Activated CD4-positive, CD25-positive, alpha-beta regulatory T cell treated with anti-CD3 and anti-CD28 coated beads, Interleukin-2, amount 50 U/mL, for 24 hours (primary cell): ENCODE measurements around the gene GRPEL1.

Source experiments
- ATAC-seq, 2 donors: fragments of 150-1000 bp; cut with Tn5 transposase; one replicate each; pipeline ENCODE4 v1.10.0; 2021; ENCODE audit warnings: mild to moderate bottlenecking in 1 of 2, moderate library complexity in 1 of 2

GRPEL1 gene

DNA sequence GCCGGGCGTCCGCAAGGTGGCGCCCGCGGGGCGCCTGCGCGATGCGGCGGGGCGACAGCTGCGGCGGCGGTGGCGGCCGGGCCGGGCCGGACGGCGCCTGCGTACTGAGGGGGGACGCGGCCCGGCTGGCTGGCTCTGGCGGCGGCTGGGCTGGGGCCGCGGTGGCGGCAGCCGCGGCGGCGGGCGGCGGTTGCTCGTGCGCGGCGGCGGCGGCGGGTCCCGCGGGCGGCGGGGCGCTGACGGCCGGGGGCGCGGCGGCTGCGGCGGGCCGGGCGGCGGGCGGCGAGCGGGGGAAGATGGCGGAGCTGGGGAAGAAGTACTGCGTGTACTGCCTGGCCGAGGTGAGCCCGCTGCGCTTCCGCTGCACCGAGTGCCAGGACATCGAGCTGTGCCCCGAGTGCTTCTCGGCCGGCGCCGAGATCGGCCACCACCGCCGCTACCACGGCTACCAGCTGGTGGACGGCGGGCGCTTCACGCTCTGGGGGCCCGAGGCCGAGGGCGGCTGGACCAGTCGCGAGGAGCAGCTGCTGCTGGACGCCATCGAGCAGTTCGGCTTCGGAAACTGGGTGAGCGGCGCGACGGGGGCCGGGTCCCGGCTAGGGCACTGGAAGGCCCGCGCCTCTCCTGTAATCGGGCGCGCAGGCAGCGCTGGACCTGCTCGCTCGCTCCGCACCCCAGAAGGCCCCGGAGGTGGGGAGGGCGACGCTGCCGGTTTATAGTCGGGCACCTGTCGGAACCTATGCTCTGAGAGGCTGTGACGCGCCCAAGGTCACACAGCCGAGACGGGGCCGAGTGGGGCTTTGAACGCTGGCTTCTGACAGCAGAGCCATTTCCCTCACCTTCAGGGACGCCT, 24.4 kb downstream of the GRPEL1 start, which contains the start of gene TADA2B:
Gene TADA2B (plus strand): TSS at position 89 of the 853 bp plus-strand sequence. CDS start 208 bp downstream, at position 297.
- peak; percentile 55 to 61 for ATAC-seq

DNA sequence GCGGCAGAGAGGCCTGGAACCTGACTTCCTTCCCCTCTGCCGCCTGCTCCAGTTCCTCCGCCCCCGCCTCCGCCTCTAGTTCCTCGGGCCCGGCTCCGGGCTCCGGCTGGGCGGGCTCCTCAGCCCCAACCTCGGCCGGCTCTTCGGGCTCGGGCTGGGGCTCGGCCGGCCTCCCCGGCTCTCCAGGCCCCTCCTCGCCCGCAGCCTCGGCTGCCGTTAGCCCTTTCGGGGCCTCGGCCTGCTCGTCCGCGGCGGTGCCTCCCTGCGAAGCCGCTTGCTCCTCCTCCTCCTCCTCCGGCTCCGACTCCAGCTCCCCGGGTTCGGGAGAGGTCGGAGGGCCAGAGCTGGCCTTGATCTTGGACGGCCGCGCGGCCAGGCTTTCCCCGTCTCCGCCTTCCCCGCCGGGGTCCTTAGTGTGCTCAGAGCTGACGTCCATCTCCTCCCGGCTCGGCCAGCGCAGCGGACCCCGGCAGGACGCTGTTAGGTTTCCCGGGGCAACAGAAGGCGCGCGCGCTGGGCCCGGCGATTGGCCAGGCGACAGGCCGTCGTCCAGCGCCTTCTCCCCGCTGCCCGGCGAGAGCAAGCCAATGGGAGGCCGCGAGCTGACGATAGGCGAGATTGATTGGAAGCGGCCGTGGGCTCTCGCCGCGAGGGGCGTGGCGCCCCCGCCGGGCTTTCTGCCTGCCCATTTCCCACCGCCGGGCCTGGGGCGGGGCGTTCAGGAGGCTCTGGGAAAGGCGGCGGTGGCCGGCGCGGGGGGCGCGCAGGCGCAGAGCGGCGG, 25.2 kb downstream of the GRPEL1 start:
- ATAC-seq: peak; percentile 88 to 89

DNA sequence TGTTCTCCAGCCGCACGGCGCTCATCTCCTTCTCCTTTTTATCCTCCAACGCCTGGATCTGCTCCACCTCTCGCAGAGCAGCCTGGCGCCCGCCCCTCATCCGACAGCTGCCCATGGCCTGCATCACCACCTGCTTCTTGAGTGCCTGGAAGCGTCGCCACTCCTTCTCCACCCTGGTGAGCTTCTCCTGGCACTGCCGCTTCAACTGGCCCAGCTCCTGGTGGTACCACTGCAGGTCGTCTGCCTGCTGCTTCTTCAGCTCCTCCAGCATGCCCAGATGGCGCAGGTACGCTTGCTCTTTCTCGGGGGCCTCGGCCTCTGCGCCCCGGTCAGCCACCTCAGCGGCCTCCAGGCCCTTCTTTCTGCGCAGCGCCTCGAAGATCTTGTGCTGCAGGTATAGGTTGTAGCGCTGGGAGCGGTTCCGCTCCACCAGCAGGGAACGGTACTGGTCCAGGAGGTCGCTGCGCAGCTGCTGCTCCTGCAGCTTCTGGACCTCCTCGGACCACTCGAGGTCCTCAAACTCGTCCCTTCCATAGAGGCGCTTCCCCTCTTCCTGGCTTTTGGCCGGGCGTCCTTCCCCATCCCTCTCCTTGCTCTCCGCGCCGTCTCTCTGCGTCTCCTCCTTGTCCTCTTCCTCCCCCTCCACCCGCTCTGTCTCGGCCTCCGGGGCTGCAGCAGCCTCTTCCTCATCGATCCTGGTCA, 25.9 kb downstream of the GRPEL1 start:
- no peak for ATAC-seq

DNA sequence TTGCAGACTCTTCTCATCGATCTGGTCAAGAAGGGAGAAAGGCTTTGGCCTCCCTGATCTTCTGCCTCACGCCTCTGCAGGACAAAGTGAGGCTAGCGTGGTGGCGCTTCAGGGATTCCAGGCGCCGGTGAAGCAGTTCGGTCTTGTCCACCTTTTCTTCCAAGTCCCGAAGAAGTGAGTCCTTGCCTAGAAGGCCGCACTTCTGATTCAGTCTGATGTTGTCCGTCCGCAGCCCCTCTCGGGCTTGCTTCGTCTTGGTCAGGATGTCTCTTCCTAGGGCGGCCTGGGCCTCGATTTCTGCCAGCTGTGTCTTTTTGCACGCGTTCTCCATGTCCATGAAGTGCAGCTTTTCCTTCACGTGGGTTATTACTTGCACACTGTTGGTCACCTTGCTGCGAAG, 26.6 kb downstream of the GRPEL1 start:
- ATAC-seq: no peak

DNA sequence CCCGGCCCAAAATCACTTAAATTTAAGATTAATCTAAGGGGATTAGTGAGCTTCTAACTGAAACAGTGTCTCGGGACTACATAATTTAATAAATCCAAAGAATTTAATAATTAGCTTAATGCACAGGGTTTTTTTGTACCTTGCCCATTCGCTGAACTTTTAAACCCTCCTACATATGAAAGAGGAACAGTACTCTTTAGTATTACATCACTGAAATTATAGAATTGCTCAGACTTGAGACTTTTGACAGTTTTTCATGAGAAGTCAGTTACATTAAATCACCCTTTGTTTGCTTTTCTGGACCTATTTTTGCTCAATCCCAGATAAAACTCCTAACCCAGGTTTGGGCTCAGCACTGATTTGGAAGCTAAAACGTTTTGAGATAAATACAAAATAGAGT, 27.1 kb downstream of the GRPEL1 start:
- ATAC-seq: no peak

DNA sequence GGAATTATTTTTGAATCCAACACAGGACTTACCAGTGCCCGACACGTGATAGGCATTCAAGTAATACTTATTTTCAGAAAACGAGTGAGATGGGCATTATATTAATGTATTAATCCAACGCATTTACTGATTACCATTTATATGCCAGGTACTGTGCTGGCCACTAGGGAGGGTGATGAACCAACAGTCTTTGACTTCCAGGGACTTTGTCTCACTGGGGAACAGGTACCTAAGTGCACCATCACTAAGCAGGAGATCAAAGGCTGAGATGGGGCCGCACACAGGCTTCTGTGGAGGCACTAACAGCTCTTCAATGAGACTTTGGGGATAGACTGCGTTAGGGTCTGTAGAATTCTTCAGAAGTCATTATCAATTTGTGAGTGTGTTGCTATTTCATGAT, 30.4 kb downstream of the GRPEL1 start:
- ATAC-seq: no peak

DNA sequence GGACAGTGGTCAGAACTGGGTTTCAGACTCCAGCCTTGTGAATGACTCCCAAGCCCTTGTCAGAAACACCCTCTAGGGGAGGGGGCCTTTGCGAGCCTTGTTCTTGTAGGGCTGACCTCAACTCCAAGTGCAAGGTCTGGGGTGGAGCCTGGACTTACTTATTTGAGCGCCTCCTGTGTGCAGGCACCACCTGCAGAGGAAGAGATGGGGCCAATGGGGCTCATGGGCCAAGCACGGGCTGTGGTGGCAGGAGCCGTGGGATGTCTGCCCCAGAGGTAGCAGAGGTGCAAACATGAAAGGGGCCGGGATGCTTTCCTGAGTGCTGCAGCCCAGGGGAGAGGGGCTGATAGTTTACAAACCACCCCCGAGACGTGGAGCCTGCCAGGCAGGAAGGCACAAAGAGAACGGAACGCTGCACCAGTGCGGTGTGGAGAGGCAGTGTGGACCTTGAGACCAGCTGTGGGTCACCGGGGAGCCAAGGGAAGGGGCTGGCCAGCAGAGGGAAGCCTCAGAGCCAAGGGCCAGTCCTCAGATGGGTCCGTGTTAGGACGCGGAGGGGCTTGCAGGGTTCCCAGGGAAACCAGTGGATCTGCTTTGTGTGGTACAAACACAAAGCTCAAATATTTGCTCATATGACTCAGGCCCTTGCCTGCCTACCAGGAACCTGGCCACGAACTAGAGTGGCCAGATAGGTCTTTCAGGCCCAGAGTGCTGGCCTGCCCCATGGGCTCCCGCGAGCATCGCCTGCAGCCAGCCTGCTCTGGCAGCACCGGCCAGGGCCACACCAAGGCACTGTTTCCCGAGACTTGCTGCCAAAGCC, 33.4 kb downstream of the GRPEL1 start:
- no peak for ATAC-seq

DNA sequence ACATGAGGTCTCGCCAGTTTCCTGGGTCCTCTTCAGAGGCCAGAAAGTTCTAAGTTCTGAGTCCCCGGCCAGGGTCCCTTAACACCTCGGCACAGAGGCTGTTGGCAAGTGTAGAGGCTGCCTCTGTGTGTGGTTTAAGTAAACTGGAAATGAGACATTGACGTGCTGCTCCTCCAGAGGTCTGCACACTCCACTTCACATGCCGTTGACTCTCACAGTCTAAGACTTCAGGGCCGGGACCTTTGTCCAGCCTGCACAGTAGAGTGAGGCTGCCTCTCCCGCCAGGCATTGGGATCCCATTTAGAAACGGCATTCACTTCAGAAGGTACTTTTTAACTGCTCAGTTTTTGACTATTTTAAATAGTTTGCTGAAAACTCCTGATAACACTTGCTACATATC, 35.3 kb downstream of the GRPEL1 start:
- ATAC-seq: no peak

DNA sequence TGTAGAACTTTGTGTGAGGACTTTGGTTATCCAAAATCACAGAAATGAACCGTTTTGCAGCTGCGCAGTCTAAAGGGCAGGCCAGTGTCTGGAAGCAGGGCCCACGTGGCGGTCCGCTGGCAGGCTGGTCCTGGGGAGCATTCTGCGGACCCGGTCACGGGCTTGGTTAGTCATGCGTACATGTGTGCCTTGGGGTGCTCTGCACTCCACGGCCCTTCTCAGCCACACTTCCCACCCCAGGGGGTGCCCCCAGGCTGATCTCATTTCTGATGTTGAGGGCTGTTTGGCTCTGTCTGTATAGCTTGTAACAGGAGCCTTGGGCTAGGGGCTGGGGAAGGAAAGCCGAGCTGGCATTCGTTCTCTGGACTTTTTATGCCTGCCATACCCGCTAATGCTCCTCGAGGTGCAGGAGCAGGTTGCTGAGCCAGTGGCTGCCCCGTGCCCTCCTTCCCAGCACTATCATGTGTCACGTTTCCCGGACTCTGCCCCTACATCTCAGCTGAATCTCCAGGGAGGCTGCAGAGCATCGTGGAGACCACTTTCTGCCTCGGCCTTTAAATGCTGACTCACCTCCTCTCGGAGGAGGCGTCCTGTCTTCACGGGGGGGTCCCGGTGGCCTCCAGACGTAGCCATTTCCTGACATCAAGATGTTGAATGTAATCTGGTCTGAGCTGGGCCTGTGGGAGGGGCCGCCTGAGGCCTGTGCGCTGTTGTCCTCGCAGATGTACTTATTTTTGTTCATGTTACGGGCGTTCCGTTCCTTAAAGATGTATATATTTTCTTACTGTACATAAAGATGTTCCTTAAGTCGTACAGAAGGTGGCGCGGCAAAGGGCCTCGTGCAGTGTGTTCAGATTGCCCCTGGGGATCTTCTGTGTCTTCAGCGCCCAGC, 36.1 kb downstream of the GRPEL1 start:
- ATAC-seq: no peak

DNA sequence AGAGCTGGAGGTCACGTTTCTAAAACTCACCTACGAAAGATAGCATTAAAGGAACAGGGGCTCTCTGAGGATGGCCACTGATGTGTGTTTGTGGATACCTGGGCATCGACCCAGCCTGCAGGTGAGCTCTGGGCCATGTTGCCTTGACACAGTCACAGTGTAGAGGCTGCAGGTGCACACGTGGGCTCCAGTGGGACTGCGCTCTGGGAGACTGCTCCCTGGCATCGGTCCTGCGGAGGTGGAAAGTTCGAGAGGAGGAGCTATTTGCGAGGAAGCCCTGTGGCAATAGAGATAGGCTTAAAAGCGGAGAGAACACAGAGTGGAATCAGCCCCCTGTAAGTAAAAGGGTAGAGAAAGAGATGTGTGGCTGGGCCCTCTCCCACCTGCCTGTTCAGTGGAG, 37.0 kb downstream of the GRPEL1 start:
- ATAC-seq: no peak

DNA sequence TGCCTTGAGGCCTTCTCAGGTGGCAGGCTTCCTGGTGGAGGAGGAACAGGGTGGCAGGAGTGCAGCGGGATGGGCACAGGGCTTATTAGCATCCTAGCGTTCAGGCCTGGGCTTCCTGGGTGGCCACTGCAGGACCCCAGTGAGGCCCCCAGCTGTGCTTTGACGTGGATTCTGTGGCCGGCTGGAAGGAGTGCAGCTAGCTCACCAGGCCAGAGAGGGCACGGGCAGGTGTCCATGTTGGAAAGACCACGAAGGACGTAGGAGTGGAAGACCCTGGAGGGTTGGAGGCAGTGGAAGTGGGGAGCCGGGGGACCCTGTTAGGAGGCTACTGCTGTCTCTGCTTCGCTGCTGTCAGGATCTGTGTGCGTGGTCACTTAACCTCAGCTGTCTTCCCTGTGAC, 37.9 kb downstream of the GRPEL1 start:
- no peak for ATAC-seq

DNA sequence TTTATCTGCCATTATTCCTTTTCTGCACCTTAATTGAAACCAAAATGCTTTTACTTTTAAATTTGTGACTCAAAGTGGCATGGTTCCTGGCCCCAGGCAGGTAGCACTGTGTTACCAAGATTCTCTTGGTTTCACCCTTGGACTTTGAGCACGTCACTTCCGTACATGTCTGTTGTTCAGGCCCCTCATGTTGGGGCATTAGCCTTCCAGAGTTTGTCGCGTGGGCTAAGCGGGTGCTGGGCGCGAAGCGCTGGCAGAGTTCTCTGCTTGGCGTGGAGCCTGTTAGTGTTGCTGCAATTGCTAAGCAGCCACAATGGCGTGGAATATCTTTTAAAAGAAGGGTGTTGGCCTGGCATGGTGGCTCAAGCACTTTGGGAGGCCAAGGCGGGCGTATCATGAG, 38.7 kb downstream of the GRPEL1 start:
- no peak for ATAC-seq

DNA sequence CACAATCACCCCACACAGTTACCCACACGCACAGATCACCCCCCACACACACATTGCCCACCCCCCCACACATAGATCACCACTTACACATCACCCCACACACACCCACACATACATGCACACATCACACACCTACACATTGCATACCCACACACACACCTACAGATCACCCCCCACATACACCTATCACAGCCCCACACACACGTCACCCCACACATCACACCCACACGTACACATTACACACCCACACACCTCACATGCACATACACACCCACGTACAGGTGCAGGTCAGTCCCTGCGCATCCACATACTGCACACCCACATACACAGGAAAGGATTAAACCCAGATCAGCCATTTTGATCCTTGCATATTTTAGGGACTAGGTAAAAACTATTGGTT, 40.0 kb downstream of the GRPEL1 start:
- ATAC-seq: no peak

DNA sequence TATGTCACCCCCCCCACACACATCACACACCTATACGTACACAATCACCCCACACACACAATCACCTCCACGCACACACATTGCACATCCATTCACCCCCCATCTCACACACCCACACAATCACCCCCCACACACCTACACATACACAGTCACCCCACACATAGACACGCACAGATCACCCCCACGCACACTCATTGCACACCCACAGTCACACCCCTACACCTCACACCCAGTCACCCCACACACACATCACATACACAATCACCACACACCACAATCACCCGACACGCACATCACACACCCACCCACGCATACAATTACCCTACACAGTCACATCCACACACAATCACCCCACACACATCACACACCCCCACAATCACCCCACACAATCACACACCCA, 40.6 kb downstream of the GRPEL1 start:
- no peak for ATAC-seq

DNA sequence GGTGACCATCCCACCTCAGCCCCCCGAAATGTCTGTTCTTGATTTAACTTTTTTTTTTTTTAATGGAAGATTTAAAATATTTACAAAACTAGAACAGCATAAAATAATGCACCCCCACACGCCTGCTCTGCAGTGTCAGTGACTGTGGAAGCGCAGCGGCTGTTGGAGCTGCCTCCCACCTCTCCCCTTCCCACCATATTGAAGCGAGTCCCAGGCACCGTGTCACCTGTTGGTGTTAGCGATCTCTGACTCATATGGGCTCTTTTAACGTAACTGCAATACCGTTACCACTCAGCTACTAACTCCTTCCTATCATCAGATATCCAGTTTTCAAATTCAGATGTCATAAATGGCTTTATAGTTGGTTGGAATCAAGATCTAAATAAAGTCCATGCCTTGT, 41.8 kb downstream of the GRPEL1 start:
- ATAC-seq: no peak

DNA sequence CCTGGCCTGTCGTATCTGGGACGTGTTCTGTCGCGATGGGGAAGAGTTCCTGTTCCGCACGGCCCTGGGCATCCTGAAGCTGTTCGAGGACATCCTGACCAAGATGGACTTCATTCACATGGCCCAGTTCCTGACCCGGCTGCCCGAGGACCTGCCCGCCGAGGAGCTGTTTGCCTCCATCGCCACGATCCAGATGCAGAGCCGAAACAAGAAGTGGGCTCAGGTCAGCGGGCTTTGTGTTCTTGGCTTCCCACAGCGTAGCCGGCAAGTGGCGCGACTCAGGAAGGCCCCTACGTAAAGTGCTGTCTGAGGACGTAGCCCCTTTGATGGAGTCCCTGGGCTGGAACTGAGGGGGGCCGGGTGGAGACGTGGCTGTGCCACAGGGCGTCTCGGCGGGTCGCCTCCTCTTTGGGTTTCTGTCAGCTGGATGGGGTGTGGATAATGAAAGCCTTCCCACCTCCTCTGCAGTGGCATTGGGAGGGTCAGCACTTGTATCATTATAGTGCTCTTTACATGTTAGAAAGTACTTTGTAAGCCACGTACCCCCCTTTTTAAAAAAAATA, 42.7 kb downstream of the GRPEL1 start:
- ATAC-seq: no peak

DNA sequence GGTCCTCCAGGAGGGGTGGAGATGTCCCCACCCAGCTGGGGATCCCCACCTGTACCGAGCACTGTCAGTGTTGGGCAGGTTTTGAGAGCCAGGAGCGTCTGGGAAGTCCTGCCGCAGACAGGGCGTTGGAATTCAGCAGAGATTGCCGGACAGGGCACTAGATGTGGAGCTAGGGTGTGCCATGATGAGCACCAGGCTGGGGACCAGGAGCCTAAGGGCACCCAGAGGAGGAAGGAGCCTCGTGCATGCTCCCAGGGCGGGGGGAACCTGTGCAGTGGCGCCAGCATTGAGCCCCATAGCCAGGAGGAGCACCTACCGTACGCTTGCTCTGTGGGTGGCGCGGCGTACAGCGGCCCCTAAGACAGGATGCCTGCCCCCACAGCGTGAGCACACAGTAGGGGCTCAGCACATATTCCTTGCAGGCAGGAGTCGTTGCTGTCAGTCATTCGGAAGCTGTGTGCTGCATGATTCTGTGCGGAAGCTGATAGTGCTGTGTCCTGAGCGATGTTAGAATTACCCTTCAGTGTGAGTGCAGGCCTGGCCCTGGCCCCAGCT, 43.5 kb downstream of the GRPEL1 start:
- no peak for ATAC-seq

DNA sequence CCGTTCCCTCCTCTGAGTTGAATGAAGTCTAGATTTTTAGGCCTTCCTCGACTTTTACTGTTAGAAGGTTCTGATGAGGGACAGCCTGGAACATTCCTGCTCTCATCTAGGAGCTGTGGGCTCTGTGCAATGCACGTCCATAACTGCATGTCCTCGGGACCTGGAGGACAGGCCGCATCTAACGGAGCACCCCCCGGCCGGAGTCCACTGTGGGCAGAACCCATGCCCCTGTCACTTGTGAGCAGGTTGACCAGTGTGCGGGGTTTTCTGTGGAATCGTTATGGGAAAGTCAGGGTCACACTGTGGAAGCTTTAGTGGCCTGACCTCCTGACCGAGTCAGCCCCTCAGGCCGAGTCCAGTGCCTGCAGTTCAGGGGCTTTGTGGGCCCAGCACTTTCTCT, 44.0 kb downstream of the GRPEL1 start:
- no peak for ATAC-seq

DNA sequence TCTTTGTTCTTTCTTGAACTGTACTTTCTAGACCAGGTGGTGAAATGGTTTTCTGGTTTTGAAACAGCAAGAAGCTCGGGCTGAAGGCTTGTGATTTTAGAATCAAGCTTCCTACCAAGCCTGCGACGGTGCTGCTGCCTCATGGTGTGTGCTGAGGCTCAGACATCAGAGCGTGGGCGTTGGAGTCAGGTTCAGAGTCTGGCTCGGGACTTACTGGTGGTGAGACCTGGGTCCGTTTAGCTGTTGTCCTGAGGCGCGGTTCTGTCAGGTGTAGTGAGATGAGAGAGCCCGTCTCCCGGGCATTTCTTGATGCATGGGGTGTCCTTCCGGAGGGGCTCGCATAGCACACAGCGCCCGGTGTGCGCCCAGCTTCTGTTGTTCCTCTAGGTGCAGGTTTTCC, 44.4 kb downstream of the GRPEL1 start:
- ATAC-seq: no peak

DNA sequence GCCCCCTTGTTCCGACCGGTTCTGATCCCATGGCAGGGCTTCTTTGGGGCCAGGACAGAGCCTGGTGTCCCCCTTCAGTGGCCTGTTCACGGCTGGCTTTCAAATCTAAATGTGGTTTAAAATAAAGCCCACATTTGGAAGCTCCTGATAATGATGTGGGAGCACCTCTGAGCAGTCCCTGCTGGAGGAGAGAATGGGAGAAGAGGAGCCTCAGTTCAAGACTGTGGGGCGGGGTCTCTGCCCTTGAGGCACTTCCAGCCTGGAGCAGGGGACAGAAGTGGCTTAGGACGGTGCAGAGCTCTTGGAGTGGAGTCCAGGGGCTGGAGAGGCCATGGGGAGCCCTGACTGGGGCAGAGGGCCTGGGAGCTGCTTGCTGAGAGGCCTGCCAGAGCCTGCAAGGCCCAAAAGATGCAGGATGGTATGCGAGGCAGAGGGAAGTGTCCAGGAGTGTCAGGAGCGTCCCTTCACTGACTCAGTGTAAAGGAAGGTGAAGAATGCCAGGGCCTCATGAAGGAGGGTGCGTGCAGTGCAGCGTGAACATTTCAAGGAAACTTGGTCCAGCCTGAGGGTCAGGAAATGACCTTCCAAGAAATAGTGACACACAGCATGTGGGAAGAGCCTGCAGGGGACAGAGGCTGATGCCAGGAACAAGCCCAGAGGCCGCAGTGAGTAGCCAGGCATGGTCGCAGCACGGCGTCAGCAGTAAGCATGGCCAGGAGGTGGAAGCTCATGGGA, 45.8 kb downstream of the GRPEL1 start:
- ATAC-seq: no peak
